Tibial artery (tissue), 4 donors: ENCODE data around the gene EMC6.

ENCODE experiments used
- DNase-seq, 2 donors: peaks; one replicate each; pipeline ENCODE4 v3.0.0-alpha.2; 2019
- H3K27ac ChIP-seq, 2 donors: fragments of 200-600 bp; sonication (generic) in 1 of 2; 1 replicate in 1 of 2; 2 replicates in 1 of 2; pipeline ENCODE4 v1.5.1; 2018 to 2019; ENCODE audit warnings: mild to moderate bottlenecking in 1 of 2
- H3K27me3 ChIP-seq, 2 donors: fragments of 200-600 bp; sonication (generic) in 1 of 2; one replicate each; pipeline versions ENCODE4 v1.5.1 to v1.6.0; 2016 to 2019
- H3K36me3 ChIP-seq, 3 donors: fragments of 200-600 bp; sonication (generic) in 2 of 3; one replicate each; pipeline ENCODE4 v1.5.1; 2016 to 2019; ENCODE audit warnings: mild to moderate bottlenecking in 2 of 3
- H3K4me1 ChIP-seq, 4 donors: fragments of 200-600 bp; sonication (generic) in 2 of 4; 1 replicate in 3 of 4; 2 replicates in 1 of 4; pipeline ENCODE4 v1.5.1; 2016 to 2019
- H3K4me3 ChIP-seq, 2 donors: fragments of 200-600 bp; sonication (generic) in 1 of 2; 1 replicate in 1 of 2; 2 replicates in 1 of 2; pipeline ENCODE4 v1.5.1; 2018 to 2019; ENCODE audit warnings: mild to moderate bottlenecking in 2 of 2
- H3K9me3 ChIP-seq, 3 donors: fragments of 200-600 bp; sonication (generic) in 1 of 3; one replicate each; pipeline ENCODE4 v1.5.1; 2016 to 2019
- CTCF ChIP-seq, 2 experiments: fragments of 200-600 bp in 1 of 2; fragments of 450-650 bp in 1 of 2; IDR thresholded peaks; one replicate each; pipeline ENCODE4 v1.5.1; 2017 to 2019; ENCODE audit warnings: antibody characterized with exemption in 2 of 2, mild to moderate bottlenecking in 1 of 2, moderate library complexity in 1 of 2
- intact Hi-C: fragments of 100-400 bp; cut with DNase I; formaldehyde crosslinking; loops from one replicate; pipeline ENCODE4 v1.15.0; 2023; ENCODE audit warnings: low total_unique reads

Gene EMC6

GRCh38 chr17:3685174-3685573 is 16.6 kb downstream of the EMC6 start:
- Histone ChIP-seq H3K27ac (no peak overlapping the region), H3K4me3 (no peak overlapping the region), H3K36me3 (no peaks in the 10 kb centered on the region), H3K27me3 (peaks cover 0 to 57% of the 10 kb centered on the region in 2 donors), H3K9me3 (no peaks in the 10 kb centered on the region), H3K4me1 (no peaks in the 10 kb centered on the region)
- DNase-seq, result no peak
- TF ChIP-seq CTCF (IDR thresholded peaks at IDR 0.05), result no peak
- intact Hi-C loops, result no loop called here

- DNase-seq, result no peak
Measured at GRCh38 chr17:3688027-3688553, 19.5 kb downstream of the EMC6 start.

GRCh38 chr17:3688852-3689261 is 20.2 kb downstream of the EMC6 start:
- DNase-seq, result no peak
- H3K9me3 ChIP-seq, result no peaks in the 10 kb centered on the region
- no peaks in the 10 kb centered on the region for H3K4me1 ChIP-seq
- H3K4me3 ChIP-seq, result no peak overlapping the region
- intact Hi-C loops, result no loop called here
- no peak overlapping the region for H3K27ac ChIP-seq
- H3K27me3 ChIP-seq, result peaks cover 0 to 59% of the 10 kb centered on the region in 2 donors
- TF ChIP-seq CTCF (IDR thresholded peaks at IDR 0.05), result no peak
- no peaks in the 10 kb centered on the region for H3K36me3 ChIP-seq

More at GRCh38 chr17:3688027-3688553, 19.5 kb downstream of the EMC6 start:
- no peaks in the 10 kb centered on the region for H3K4me1 ChIP-seq
- no peak overlapping the region for H3K27ac ChIP-seq
- intact Hi-C loops, result no loop called here
- no peak overlapping the region for H3K4me3 ChIP-seq
- H3K9me3 ChIP-seq, result no peaks in the 10 kb centered on the region
- no peak for TF ChIP-seq CTCF (IDR thresholded peaks at IDR 0.05)
- peaks cover 0 to 58% of the 10 kb centered on the region in 2 donors for H3K27me3 ChIP-seq
- H3K36me3 ChIP-seq, result no peaks in the 10 kb centered on the region

- no peak for TF ChIP-seq CTCF (IDR thresholded peaks at IDR 0.05)
- Histone ChIP-seq H3K36me3 (no peaks in the 10 kb centered on the region), H3K27ac (no peak overlapping the region), H3K4me1 (no peaks in the 10 kb centered on the region), H3K4me3 (no peak overlapping the region), H3K27me3 (peaks cover 0 to 55% of the 10 kb centered on the region in 2 donors), H3K9me3 (no peaks in the 10 kb centered on the region)
- intact Hi-C loops, result no loop called here
- DNase-seq, result no peak
Measured at GRCh38 chr17:3689262-3690093, 20.9 kb downstream of the EMC6 start.

GRCh38 chr17:3690094-3690715 is 21.6 kb downstream of the EMC6 start:
- peaks cover 0 to 5% (median 4%) of the 10 kb centered on the region in 4 donors for H3K4me1 ChIP-seq
- no peak overlapping the region for H3K4me3 ChIP-seq
- no peak for DNase-seq
- H3K27ac ChIP-seq, result no peak overlapping the region
- TF ChIP-seq CTCF (IDR thresholded peaks at IDR 0.05), result no peak
- peaks cover 6 to 58% of the 10 kb centered on the region in 2 donors for H3K27me3 ChIP-seq
- no peaks in the 10 kb centered on the region for H3K9me3 ChIP-seq
- H3K36me3 ChIP-seq, result no peaks in the 10 kb centered on the region
- intact Hi-C loops, result no loop called here
